Activated CD4-positive, alpha-beta T cell treated with anti-CD3 and anti-CD28 coated beads for 24 hours (primary cell): ENCODE data around the gene EID2.

ENCODE experiments used
- DNase-seq, 2 donors: peaks; one replicate each; pipeline ENCODE4 v3.0.0-alpha.2; 2020; ENCODE audit warnings: low read depth in 2 of 2

EID2 gene

DNA sequence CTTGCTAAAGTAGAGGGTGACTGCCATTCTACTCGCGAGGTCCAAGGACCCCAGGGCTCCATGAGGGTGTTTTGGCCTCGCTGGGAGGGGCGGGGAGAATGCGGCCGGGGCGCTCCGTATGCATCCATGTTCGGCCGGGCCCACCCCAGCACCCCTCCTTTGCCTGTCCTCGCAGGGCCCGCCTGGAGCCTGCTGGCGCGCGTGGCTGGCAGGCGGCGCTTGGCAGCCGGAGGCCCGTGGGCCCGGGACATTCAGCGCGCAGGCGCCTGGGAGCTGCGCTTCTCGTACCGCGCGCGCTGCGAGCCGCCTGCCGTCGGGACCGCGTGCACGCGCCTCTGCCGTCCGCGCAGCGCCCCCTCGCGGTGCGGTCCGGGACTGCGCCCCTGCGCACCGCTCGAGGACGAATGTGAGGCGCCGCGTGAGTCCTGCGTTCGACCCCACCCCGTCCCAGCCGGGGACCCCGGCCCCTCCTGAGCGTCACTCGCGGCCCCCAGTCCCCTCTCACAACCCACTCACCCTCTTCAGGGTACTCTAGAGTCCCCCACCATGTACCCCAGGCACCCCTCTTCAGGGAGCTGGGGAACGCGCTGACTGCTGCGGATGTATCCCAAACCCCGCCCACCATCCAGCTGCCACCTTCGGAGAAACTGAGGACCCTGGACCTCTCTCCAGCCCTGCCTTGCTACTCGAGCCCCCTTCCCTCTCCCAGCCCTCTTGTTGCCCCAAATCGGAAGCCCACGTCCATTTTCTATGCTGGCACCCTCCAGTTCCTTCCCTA is 37.1 kb downstream of the EID2 start:
- peak; percentile 63 to 71 for DNase-seq

DNA sequence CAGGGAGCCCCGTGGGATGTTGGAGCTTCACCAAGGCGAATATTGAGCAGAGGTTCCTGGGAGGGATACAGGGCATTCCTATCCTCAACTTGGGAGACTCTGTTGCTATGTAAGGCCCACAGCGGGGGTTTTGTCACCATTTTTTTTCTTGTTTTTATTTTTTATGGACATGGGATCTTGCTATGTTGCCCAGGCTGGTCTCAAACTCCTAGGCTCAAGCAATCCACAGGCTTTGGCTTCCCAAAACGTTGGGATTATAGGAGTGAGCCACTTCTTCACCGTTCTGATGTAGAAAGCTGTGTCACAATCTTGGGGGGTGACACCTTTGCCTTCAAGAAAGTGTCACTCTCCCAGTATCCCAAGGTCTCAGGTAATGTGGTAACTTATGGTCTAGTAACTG is 38.6 kb downstream of the EID2 start:
- no peak for DNase-seq

GRCh38 chr19:39500543-39500942 is 39.4 kb downstream of the EID2 start:
- no peak for DNase-seq

DNA sequence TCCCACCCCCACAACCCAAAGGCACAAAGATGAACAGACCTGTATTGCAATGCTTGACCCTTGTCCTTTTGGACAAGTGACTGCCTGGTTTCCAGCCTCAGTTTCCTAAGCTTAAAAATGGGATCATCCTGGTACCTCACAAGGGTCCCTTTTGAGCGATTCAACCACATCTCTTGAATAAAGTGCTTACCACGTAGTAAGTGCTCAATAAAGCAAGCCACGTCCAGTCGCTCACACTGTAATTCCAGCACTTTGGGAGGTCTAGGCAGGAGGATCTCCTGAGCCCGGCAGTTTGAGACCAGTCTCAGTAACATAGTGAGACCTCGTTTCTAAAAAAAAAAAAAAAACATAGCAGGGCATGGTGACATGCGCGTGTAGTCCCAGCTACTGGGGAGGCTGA is 40.0 kb downstream of the EID2 start:
- DNase-seq: no peak

DNA sequence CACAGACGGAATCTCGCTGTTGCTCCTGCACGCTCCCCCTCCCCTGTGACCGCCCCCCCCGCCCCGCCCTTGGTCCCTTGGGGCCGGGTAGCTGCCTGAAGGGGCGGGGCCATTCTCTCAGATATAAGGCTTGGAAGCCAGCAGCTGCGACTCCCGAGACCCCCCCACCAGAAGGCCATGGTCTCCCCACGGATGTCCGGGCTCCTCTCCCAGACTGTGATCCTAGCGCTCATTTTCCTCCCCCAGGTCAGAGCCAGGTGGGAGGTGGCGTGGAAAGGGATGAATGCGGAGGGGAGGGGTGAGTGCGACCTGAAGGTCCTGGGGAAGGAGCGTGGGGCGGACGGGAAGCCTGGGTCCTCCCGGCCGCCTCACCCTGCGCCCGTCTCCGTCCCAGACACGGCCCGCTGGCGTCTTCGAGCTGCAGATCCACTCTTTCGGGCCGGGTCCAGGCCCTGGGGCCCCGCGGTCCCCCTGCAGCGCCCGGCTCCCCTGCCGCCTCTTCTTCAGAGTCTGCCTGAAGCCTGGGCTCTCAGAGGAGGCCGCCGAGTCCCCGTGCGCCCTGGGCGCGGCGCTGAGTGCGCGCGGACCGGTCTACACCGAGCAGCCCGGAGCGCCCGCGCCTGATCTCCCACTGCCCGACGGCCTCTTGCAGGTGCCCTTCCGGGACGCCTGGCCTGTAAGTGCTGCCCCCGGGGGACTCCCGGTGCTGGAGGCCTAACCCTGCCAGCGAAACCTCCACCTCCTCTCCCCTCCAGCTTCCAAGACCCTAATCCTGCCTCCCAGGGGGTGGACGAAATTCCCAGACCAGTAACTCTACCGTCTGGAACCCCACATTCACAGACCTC is 40.9 kb downstream of the EID2 start, which contains the start of gene DLL3:
Gene DLL3, plus strand, starts transcription at position 150 of the 845 bp plus-strand sequence. Its CDS starts 28 bp downstream, at position 178.
- no peak for DNase-seq

DNA sequence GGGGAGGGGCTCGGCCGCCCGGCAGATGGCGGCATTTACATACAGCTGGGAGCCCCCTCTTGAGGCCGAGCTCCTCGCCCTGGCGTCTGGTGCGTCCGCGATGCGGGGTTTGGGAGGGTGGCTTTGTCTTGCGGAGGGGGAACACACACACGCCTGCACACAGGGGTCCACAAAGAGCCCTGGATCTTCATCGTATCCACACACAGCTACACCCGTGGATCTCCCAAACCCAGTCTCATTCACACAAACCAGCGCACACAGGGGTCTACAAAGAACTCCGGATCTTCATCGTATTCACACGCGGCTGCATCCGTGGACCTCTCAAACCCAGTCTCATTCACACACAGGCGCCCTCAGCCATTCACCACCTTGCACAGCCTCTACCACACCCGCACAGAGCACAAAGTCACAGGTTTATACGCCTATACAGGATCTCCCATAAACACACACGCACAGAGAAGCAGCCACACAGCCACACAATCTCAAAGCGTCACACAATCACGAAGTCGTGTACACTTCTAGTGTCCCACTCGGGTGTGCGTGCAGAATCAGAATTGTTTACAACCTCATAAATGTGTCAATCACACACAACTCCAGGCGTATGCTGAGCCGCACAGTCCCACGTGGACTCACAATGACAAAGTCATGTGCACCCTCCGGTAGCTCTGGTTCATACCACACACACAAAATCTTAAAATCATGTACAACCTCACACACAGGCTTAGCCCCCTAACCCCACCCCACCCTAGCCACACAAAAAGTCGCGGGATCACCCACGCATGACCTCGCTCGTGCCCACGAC is 41.8 kb downstream of the EID2 start:
- no peak for DNase-seq

- no peak for DNase-seq
These were observed 42.3 kb downstream of the EID2 start for GRCh38 chr19:39497701-39497995.

- no peak for DNase-seq
These were observed 43.9 kb downstream of the EID2 start for GRCh38 chr19:39496063-39496462.

DNA sequence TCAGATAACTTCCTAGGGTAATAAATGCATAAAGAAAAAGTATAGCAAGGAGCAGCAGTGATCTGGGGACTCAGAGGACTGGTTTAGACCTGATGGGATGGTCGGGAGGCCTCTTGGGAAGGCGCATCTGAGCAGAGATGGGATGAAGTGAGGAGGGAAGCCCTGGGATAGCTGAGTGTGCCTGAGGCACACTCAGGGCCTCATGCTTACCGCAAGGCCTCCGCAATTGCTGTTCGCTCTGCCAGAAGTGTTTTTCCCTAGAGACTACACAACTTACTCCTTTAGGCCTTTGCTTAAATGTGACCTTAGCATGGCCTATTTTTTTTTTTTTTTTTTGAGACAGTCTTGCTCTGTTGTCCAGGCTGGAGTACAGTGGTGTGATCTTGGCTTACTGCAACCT is 45.3 kb downstream of the EID2 start:
- no peak for DNase-seq

- DNase-seq: no peak
These were observed 47.2 kb downstream of the EID2 start for GRCh38 chr19:39492788-39493187.

GRCh38 chr19:39492225-39492624 is 47.7 kb downstream of the EID2 start:
- DNase-seq: no peak

- no peak for DNase-seq
These were observed 50.2 kb downstream of the EID2 start for GRCh38 chr19:39489756-39490155.
